Activated naive CD4-positive, alpha-beta T cell treated with anti-CD3 and anti-CD28 coated beads for 36 hours (primary cell): ENCODE data around the gene SFN. TPM values are rescaled to one million over a fixed set of nuclear protein-coding genes. Genes with fewer than 3 reads are reported as not detected.
"Not testable (repeated sequence)": the region's sequence is repeated elsewhere in the genome, so short reads cannot be mapped to it uniquely, and the experiment has no call there.

ENCODE experiments used
- CTCF ChIA-PET: fragments of 350-600 bp; sonication (Branson Sonifier 250); formaldehyde crosslinking; loops from one replicate; lab custom pipeline; 2021; ENCODE audit warnings: antibody characterized with exemption; lab: Charles Lee
- DNase-seq: peaks from one replicate; pipeline ENCODE4 v3.0.0-alpha.2; 2020
- H3K27ac Mint-ChIP-seq: one replicate; pipeline ENCODE4 v1.8.0; 2021; ENCODE audit warnings: mild to moderate bottlenecking, mixed read lengths
- H3K27me3 Mint-ChIP-seq: one replicate; pipeline ENCODE4 v1.8.0; 2021; ENCODE audit warnings: low read depth, mixed read lengths
- H3K36me3 Mint-ChIP-seq: one replicate; pipeline ENCODE4 v1.8.0; 2021; ENCODE audit warnings: low read depth, mixed read lengths
- H3K4me1 Mint-ChIP-seq: one replicate; pipeline ENCODE4 v1.8.0; 2021; ENCODE audit warnings: low read depth, mixed read lengths
- H3K4me3 Mint-ChIP-seq: one replicate; pipeline ENCODE4 v1.8.0; 2021; ENCODE audit warnings: mild to moderate bottlenecking, moderate library complexity, mixed read lengths
- H3K9me3 Mint-ChIP-seq: one replicate; pipeline ENCODE4 v1.8.0; 2021; ENCODE audit warnings: mixed read lengths
- intact Hi-C: fragments of 100-400 bp; cut with micrococcal nuclease; formaldehyde crosslinking; loops from one replicate; pipeline ENCODE4 v1.15.1; 2023
- total RNA-seq, 2 experiments: library from RNA; stranded (reverse); gene quantifications; one replicate each; pipeline ENCODE4 v1.2.3, GENCODE V29; 2021

SFN gene
- total RNA-seq, 2 experiments from 2014 or later, result 0.26 to 0.52 TPM

GRCh38 chr1:26829184-26829911 lies 33.6 kb upstream of the SFN start:
- no peak for DNase-seq
- Mint-ChIP-seq H3K4me1 (peaks cover 74% of the 10 kb centered on the region), H3K27ac (peak overlapping the region; percentile 85), H3K9me3 (no peaks in the 10 kb centered on the region), H3K4me3 (peak overlapping the region; percentile 87), H3K36me3 (peaks cover 33% of the 10 kb centered on the region), H3K27me3 (no peaks in the 10 kb centered on the region)
- intact Hi-C loops, result no loop called here
- CTCF ChIA-PET, result interaction anchor here (1.0 to 1.3 kb wide), 2 partner anchors 39 to 329 kb away, joined by 3 to 5 read pairs; no protein-coding TSS in a partner anchor

- H3K27ac Mint-ChIP-seq, result peak overlapping the region; percentile 48
- H3K4me1 Mint-ChIP-seq, result peaks cover 69% of the 10 kb centered on the region
- intact Hi-C loops, result no loop called here
- CTCF ChIA-PET, result interaction anchor here (1.6 to 4.5 kb wide), 2 partner anchors 10 to 31 kb away, joined by 3 to 26 read pairs; no protein-coding TSS in a partner anchor
- H3K9me3 Mint-ChIP-seq, result no peaks in the 10 kb centered on the region
- peaks cover 43% of the 10 kb centered on the region for H3K36me3 Mint-ChIP-seq
- no peak for DNase-seq
- H3K27me3 Mint-ChIP-seq, result no peaks in the 10 kb centered on the region
- H3K4me3 Mint-ChIP-seq, result no peak overlapping the region
Measured at GRCh38 chr1:26831059-26831458, 31.9 kb upstream of the SFN start.

GRCh38 chr1:26831546-26832248 lies 31.3 kb upstream of the SFN start:
- Mint-ChIP-seq H3K4me3 (no peak overlapping the region), H3K9me3 (no peaks in the 10 kb centered on the region), H3K27me3 (no peaks in the 10 kb centered on the region), H3K36me3 (peaks cover 47% of the 10 kb centered on the region), H3K4me1 (peaks cover 70% of the 10 kb centered on the region), H3K27ac (peak overlapping the region; percentile 96)
- CTCF ChIA-PET, result interaction anchor here (0.9 to 4.5 kb wide), 9 partner anchors 11 to 229 kb away, joined by 3 to 26 read pairs (median 5); partner anchors contain the start of gene SFN
- intact Hi-C loops, result no loop called here
- no peak for DNase-seq

GRCh38 chr1:26832249-26832960 lies 30.5 kb upstream of the SFN start:
- intact Hi-C loops, result no loop called here
- Mint-ChIP-seq H3K36me3 (peaks cover 45% of the 10 kb centered on the region), H3K27me3 (no peaks in the 10 kb centered on the region)

GRCh38 chr1:26833432-26834405 lies 29.2 kb upstream of the SFN start:
- peak overlapping the region; percentile 57 for H3K4me3 Mint-ChIP-seq
- DNase-seq, result peak; percentile 96
- intact Hi-C loops, result loop anchor here (1.0 kb wide), 3 partner anchors 23 to 43 kb away; no protein-coding TSS in a partner anchor
- CTCF ChIA-PET, result interaction anchor here (0.5 to 4.5 kb wide), 15 partner anchors 10 to 251 kb away, joined by 3 to 26 read pairs (median 5); no protein-coding TSS in a partner anchor
- peaks cover 59% of the 10 kb centered on the region for H3K4me1 Mint-ChIP-seq
- H3K36me3 Mint-ChIP-seq, result peaks cover 46% of the 10 kb centered on the region
- H3K9me3 Mint-ChIP-seq, result no peaks in the 10 kb centered on the region
- H3K27ac Mint-ChIP-seq, result peak overlapping the region; percentile 96
- no peaks in the 10 kb centered on the region for H3K27me3 Mint-ChIP-seq

More at GRCh38 chr1:26832249-26832960, 30.5 kb upstream of the SFN start:
- Mint-ChIP-seq H3K4me3 (no peak overlapping the region), H3K4me1 (peaks cover 68% of the 10 kb centered on the region), H3K27ac (peak overlapping the region; percentile 96), H3K9me3 (no peaks in the 10 kb centered on the region)
- CTCF ChIA-PET, result interaction anchor here (0.9 to 4.5 kb wide), 14 partner anchors 12 to 230 kb away, joined by 3 to 26 read pairs (median 6); partner anchors contain the start of gene SFN
- DNase-seq, result no peak

- peaks cover 47% of the 10 kb centered on the region for H3K36me3 Mint-ChIP-seq
- DNase-seq, H3K4me3 Mint-ChIP-seq, H3K9me3 Mint-ChIP-seq, intact Hi-C loops, H3K27me3 Mint-ChIP-seq, H3K27ac Mint-ChIP-seq: not testable (repeated sequence)
- peaks cover 28% of the 10 kb centered on the region for H3K4me1 Mint-ChIP-seq
- CTCF ChIA-PET, result interaction anchor here (0.8 to 1.8 kb wide), 4 partner anchors 17 to 42 kb away, joined by 3 to 5 read pairs (median 4); no protein-coding TSS in a partner anchor
Measured at GRCh38 chr1:26837665-26838064, 25.3 kb upstream of the SFN start.

- no peak overlapping the region for H3K4me3 Mint-ChIP-seq
- no peaks in the 10 kb centered on the region for H3K9me3 Mint-ChIP-seq
- CTCF ChIA-PET, result interaction anchor here (0.8 to 1.8 kb wide), 4 partner anchors 11 to 37 kb away, joined by 3 to 5 read pairs (median 4); no protein-coding TSS in a partner anchor
- H3K4me1 Mint-ChIP-seq, result peaks cover 18% of the 10 kb centered on the region
- intact Hi-C loops, result no loop called here
- peak; percentile 46 for DNase-seq
- H3K27me3 Mint-ChIP-seq, result no peaks in the 10 kb centered on the region
- H3K36me3 Mint-ChIP-seq, result peaks cover 42% of the 10 kb centered on the region
- H3K27ac Mint-ChIP-seq, result peak overlapping the region; percentile 61
Measured at GRCh38 chr1:26838474-26839338, 24.2 kb upstream of the SFN start.

- Mint-ChIP-seq H3K36me3 (peaks cover 44% of the 10 kb centered on the region), H3K27ac (peak overlapping the region; percentile 46), H3K4me3 (no peak overlapping the region), H3K4me1 (peaks cover 14% of the 10 kb centered on the region), H3K9me3 (no peaks in the 10 kb centered on the region), H3K27me3 (no peaks in the 10 kb centered on the region)
- CTCF ChIA-PET, result interaction anchor here (0.8 to 1.8 kb wide), 2 partner anchors 16 to 38 kb away, joined by 3 to 5 read pairs; no protein-coding TSS in a partner anchor
- DNase-seq, result no peak
- intact Hi-C loops, result no loop called here
Measured at GRCh38 chr1:26839339-26839722, 23.6 kb upstream of the SFN start.

- no peak overlapping the region for H3K4me3 Mint-ChIP-seq
- intact Hi-C loops, result no loop called here
- peaks cover 42% of the 10 kb centered on the region for H3K36me3 Mint-ChIP-seq
- no peak overlapping the region for H3K27ac Mint-ChIP-seq
- no peak for DNase-seq
- no peaks in the 10 kb centered on the region for H3K9me3 Mint-ChIP-seq
- CTCF ChIA-PET, result no interaction called here
- H3K27me3 Mint-ChIP-seq, result no peaks in the 10 kb centered on the region
- peaks cover 12% of the 10 kb centered on the region for H3K4me1 Mint-ChIP-seq
Measured at GRCh38 chr1:26839779-26840178, 23.2 kb upstream of the SFN start.

- Mint-ChIP-seq H3K4me3 (no peak overlapping the region), H3K9me3 (no peaks in the 10 kb centered on the region), H3K27ac (no peak overlapping the region), H3K36me3 (peaks cover 32% of the 10 kb centered on the region), H3K4me1 (peaks cover 3% of the 10 kb centered on the region), H3K27me3 (no peaks in the 10 kb centered on the region)
- no peak for DNase-seq
- intact Hi-C loops, result no loop called here
- CTCF ChIA-PET, result no interaction called here
Measured at GRCh38 chr1:26844424-26845196, 18.3 kb upstream of the SFN start.
